Measurements from ENCODE around the gene ASCC1.

Gene ASCC1

GRCh38 chr10:72215611-72216549 is at the start of gene ASCC1, which contains the start of gene ANAPC16:
ASCC1 (minus strand) TSS chr10:72216276; CDS start chr10:72213298, 2,978 bp downstream.
ANAPC16 (plus strand) TSS chr10:72216012; CDS start chr10:72223915, 7,903 bp downstream.
- peak; percentile 85 to 94 for DNase-seq (ENCODE audit: extremely low read depth in 1 of 2, low read depth in 1 of 2)

GRCh38 chr10:72265508-72265907 is 49.4 kb upstream of the ASCC1 start:
- no peak for DNase-seq (ENCODE audit: extremely low read depth in 1 of 2, low read depth in 1 of 2)

GRCh38 chr10:72264536-72264935 is 48.5 kb upstream of the ASCC1 start:
- DNase-seq (ENCODE audit: extremely low read depth in 1 of 2, low read depth in 1 of 2) = no peak

- DNase-seq (ENCODE audit: extremely low read depth in 1 of 2, low read depth in 1 of 2) = no peak
Measured at GRCh38 chr10:72263613-72264241, 47.7 kb upstream of the ASCC1 start.

- DNase-seq (ENCODE audit: extremely low read depth in 1 of 2, low read depth in 1 of 2) = no peak
Measured at GRCh38 chr10:72261784-72262404, 45.8 kb upstream of the ASCC1 start.

GRCh38 chr10:72260976-72261783 is 45.1 kb upstream of the ASCC1 start:
- DNase-seq (ENCODE audit: extremely low read depth in 1 of 2, low read depth in 1 of 2) = peak in 1 of 2 donors; percentile 73

GRCh38 chr10:72260239-72260975 is 44.3 kb upstream of the ASCC1 start:
- peak; percentile 86 to 89 for DNase-seq (ENCODE audit: extremely low read depth in 1 of 2, low read depth in 1 of 2)

- no peak for DNase-seq (ENCODE audit: extremely low read depth in 1 of 2, low read depth in 1 of 2)
Measured at GRCh38 chr10:72259491-72260238, 43.6 kb upstream of the ASCC1 start.

- no peak for DNase-seq (ENCODE audit: extremely low read depth in 1 of 2, low read depth in 1 of 2)
Measured at GRCh38 chr10:72258617-72259016, 42.5 kb upstream of the ASCC1 start.

- DNase-seq (ENCODE audit: extremely low read depth in 1 of 2, low read depth in 1 of 2) = no peak
Measured at GRCh38 chr10:72257051-72257892, 41.2 kb upstream of the ASCC1 start.

GRCh38 chr10:72255977-72256729 is 40.1 kb upstream of the ASCC1 start:
- DNase-seq (ENCODE audit: extremely low read depth in 1 of 2, low read depth in 1 of 2) = no peak

- DNase-seq (ENCODE audit: extremely low read depth in 1 of 2, low read depth in 1 of 2) = no peak
Measured at GRCh38 chr10:72254813-72255568, 38.9 kb upstream of the ASCC1 start.

- DNase-seq (ENCODE audit: extremely low read depth in 1 of 2, low read depth in 1 of 2) = no peak
Measured at GRCh38 chr10:72253578-72253977, 37.5 kb upstream of the ASCC1 start.

GRCh38 chr10:72252972-72253371 is 36.9 kb upstream of the ASCC1 start:
- no peak for DNase-seq (ENCODE audit: extremely low read depth in 1 of 2, low read depth in 1 of 2)

GRCh38 chr10:72251635-72252034 is 35.6 kb upstream of the ASCC1 start:
- no peak for DNase-seq (ENCODE audit: extremely low read depth in 1 of 2, low read depth in 1 of 2)

GRCh38 chr10:72250666-72251065 is 34.6 kb upstream of the ASCC1 start:
- no peak for DNase-seq (ENCODE audit: extremely low read depth in 1 of 2, low read depth in 1 of 2)
